Subcutaneous abdominal adipose tissue (tissue), 5 donors: Measurements from ENCODE around the gene PCBP3.
"Not testable (repeated sequence)": the region's sequence is repeated elsewhere in the genome, so short reads cannot be mapped to it uniquely, and the experiment has no call there.

Source experiments
- H3K27ac ChIP-seq: one replicate; pipeline ENCODE4 v1.7.0; 2013; ENCODE audit warnings: low read depth, mild to moderate bottlenecking, inconsistent platforms, low read length, moderate library complexity
- H3K27me3 ChIP-seq, 5 donors: one replicate each; pipeline ENCODE4 v1.7.0; 2013; ENCODE audit warnings: low read length in 5 of 5, inconsistent platforms in 1 of 5; ENCODE audit not compliant: control insufficient read depth in 5 of 5, insufficient read depth in 4 of 5
- H3K36me3 ChIP-seq, 5 donors: one replicate each; pipeline ENCODE4 v1.7.0; 2013; ENCODE audit warnings: low read length in 5 of 5; ENCODE audit not compliant: control insufficient read depth in 5 of 5, insufficient read depth in 5 of 5
- H3K4me1 ChIP-seq, 5 donors: one replicate each; pipeline ENCODE4 v1.7.0; 2013; ENCODE audit warnings: low read length in 5 of 5, mild to moderate bottlenecking in 3 of 5, moderate library complexity in 1 of 5; ENCODE audit not compliant: control insufficient read depth in 5 of 5, insufficient read depth in 5 of 5
- H3K4me3 ChIP-seq, 5 donors: one replicate each; pipeline ENCODE4 v1.7.0; 2013; ENCODE audit warnings: low read length in 5 of 5, low read depth in 1 of 5
- H3K9ac ChIP-seq, 5 donors: one replicate each; pipeline ENCODE4 v1.7.0; 2013; ENCODE audit warnings: low read length in 5 of 5, mild to moderate bottlenecking in 4 of 5, moderate library complexity in 3 of 5
- H3K9me3 ChIP-seq, 5 donors: one replicate each; pipeline ENCODE4 v1.7.0; 2013; ENCODE audit warnings: low read length in 5 of 5; ENCODE audit not compliant: control insufficient read depth in 5 of 5
- donor health status: healthy.
- donor health status: healthy.
- donor health status: healthy.
- donor health status: healthy.
- donor health status: healthy.

Gene PCBP3

GRCh38 chr21:45612665-45613019 lies 30.9 kb upstream of the PCBP3 start:
- H3K27ac ChIP-seq, H3K9ac ChIP-seq, H3K36me3 ChIP-seq, H3K9me3 ChIP-seq, H3K4me3 ChIP-seq, H3K4me1 ChIP-seq: not testable (repeated sequence)
- H3K27me3 ChIP-seq, result peaks cover 19 to 57% (median 44%) of the 10 kb centered on the region in 5 donors

GRCh38 chr21:45613396-45613795 lies 30.1 kb upstream of the PCBP3 start:
- Histone ChIP-seq H3K36me3 (no peaks in the 10 kb centered on the region), H3K9ac (no peak overlapping the region), H3K27me3 (peaks cover 19 to 64% (median 45%) of the 10 kb centered on the region in 5 donors), H3K4me1 (peaks cover 0 to 7% (median 5%) of the 10 kb centered on the region in 5 donors), H3K9me3 (no peaks in the 10 kb centered on the region), H3K4me3 (no peak overlapping the region), H3K27ac (no peak overlapping the region)

GRCh38 chr21:45613881-45614280 lies 29.6 kb upstream of the PCBP3 start:
- Histone ChIP-seq H3K36me3 (no peaks in the 10 kb centered on the region), H3K4me1 (peaks cover 0 to 8% (median 5%) of the 10 kb centered on the region in 5 donors), H3K9me3 (peaks cover 0 to 2% (median under 1%) of the 10 kb centered on the region in 5 donors), H3K4me3 (no peak overlapping the region), H3K27me3 (peaks cover 16 to 66% (median 46%) of the 10 kb centered on the region in 5 donors), H3K9ac (no peak overlapping the region), H3K27ac (no peak overlapping the region)

GRCh38 chr21:45615145-45615711 lies 28.3 kb upstream of the PCBP3 start:
- H3K9me3 ChIP-seq, result peaks cover 0 to 7% (median 5%) of the 10 kb centered on the region in 5 donors
- H3K9ac ChIP-seq, result no peak overlapping the region
- H3K4me1 ChIP-seq, result peaks cover 0 to 8% (median 5%) of the 10 kb centered on the region in 5 donors
- H3K36me3 ChIP-seq, result no peaks in the 10 kb centered on the region
- no peak overlapping the region for H3K27ac ChIP-seq
- H3K4me3 ChIP-seq, result no peak overlapping the region
- H3K27me3 ChIP-seq, result peaks cover 13 to 63% (median 49%) of the 10 kb centered on the region in 5 donors

- Histone ChIP-seq H3K4me3 (no peak overlapping the region), H3K27me3 (peaks cover 8 to 50% (median 42%) of the 10 kb centered on the region in 5 donors), H3K4me1 (peaks cover 0 to 8% (median 5%) of the 10 kb centered on the region in 5 donors), H3K27ac (no peak overlapping the region), H3K9ac (no peak overlapping the region), H3K9me3 (peaks cover 0 to 7% (median 5%) of the 10 kb centered on the region in 5 donors), H3K36me3 (no peaks in the 10 kb centered on the region)
These were observed 26.3 kb upstream of the PCBP3 start for GRCh38 chr21:45617021-45617921.

- peaks cover 8 to 52% (median 37%) of the 10 kb centered on the region in 5 donors for H3K27me3 ChIP-seq
These were observed 25.2 kb upstream of the PCBP3 start for GRCh38 chr21:45618287-45618686.

GRCh38 chr21:45618846-45619485 lies 24.6 kb upstream of the PCBP3 start:
- Histone ChIP-seq H3K4me1 (peaks cover 0 to 6% (median 0%) of the 10 kb centered on the region in 5 donors), H3K36me3 (no peaks in the 10 kb centered on the region), H3K4me3 (no peak overlapping the region), H3K9ac (no peak overlapping the region), H3K27me3 (peaks cover 8 to 48% (median 34%) of the 10 kb centered on the region in 5 donors), H3K9me3 (peaks cover 0 to 7% (median 5%) of the 10 kb centered on the region in 5 donors), H3K27ac (no peak overlapping the region)

More at GRCh38 chr21:45618287-45618686, 25.2 kb upstream of the PCBP3 start:
- Histone ChIP-seq H3K36me3 (no peaks in the 10 kb centered on the region), H3K4me1 (peaks cover 0 to 8% (median 5%) of the 10 kb centered on the region in 5 donors), H3K9me3 (peaks cover 0 to 7% (median 5%) of the 10 kb centered on the region in 5 donors), H3K9ac (no peak overlapping the region), H3K4me3 (no peak overlapping the region), H3K27ac (no peak overlapping the region)

- Histone ChIP-seq H3K27me3 (peaks cover 2 to 43% (median 31%) of the 10 kb centered on the region in 5 donors), H3K9me3 (peaks cover 0 to 7% (median 5%) of the 10 kb centered on the region in 5 donors), H3K4me3 (no peak overlapping the region), H3K4me1 (peaks cover 0 to 5% (median 0%) of the 10 kb centered on the region in 5 donors), H3K27ac (no peak overlapping the region), H3K36me3 (no peaks in the 10 kb centered on the region), H3K9ac (no peak overlapping the region)
These were observed 23.2 kb upstream of the PCBP3 start for GRCh38 chr21:45620201-45620923.

GRCh38 chr21:45621435-45622331 lies 21.8 kb upstream of the PCBP3 start:
- H3K4me1 ChIP-seq, result not testable (repeated sequence)

More at GRCh38 chr21:45621435-45622331, 21.8 kb upstream of the PCBP3 start:
- H3K9ac ChIP-seq, H3K9me3 ChIP-seq, H3K4me3 ChIP-seq, H3K27ac ChIP-seq, H3K36me3 ChIP-seq: not testable (repeated sequence)
- H3K27me3 ChIP-seq, result peaks cover 0 to 33% (median 22%) of the 10 kb centered on the region in 5 donors
